ENCODE results near the gene KCTD6.

DNA sequence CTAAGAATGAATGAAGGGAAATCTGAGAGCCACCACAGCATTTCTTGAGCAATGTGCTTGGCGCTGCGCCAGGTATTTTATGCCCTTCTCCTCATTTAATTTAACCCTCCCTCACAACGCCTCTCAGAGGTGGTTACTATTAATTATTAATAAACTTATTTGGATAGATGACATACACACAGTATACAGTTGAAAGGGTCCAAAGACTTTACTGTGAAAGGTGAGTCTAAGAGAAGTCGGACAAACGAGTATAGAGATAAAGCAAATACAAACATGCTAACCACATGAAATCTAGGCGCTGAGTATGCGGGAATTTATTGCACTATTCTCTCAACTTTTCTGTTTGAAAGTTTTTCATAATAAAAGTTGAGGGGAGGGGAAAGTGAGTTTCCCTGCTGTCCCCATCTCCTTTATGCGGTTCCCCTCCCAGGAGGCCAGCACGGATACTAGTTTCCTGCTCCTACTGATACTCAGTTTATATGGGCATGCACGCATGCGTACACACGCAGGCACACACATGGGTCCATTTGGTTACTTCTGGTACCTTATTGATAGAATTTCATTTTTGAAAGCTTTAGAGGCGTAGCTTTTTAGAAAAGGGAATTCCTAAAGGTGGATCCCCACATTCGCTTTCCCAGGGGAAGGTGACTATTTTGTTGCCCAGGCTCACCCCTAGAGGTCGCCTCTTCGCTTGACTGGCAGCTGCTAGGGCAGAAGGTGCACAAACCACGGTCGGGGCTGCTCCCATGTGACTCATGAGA, 28.5 kb upstream of the KCTD6 start:
- TF ChIP-seq, protein P1, sequence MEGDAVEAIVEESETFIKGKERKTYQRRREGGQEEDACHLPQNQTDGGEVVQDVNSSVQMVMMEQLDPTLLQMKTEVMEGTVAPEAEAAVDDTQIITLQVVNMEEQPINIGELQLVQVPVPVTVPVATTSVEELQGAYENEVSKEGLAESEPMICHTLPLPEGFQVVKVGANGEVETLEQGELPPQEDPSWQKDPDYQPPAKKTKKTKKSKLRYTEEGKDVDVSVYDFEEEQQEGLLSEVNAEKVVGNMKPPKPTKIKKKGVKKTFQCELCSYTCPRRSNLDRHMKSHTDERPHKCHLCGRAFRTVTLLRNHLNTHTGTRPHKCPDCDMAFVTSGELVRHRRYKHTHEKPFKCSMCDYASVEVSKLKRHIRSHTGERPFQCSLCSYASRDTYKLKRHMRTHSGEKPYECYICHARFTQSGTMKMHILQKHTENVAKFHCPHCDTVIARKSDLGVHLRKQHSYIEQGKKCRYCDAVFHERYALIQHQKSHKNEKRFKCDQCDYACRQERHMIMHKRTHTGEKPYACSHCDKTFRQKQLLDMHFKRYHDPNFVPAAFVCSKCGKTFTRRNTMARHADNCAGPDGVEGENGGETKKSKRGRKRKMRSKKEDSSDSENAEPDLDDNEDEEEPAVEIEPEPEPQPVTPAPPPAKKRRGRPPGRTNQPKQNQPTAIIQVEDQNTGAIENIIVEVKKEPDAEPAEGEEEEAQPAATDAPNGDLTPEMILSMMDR (IDR thresholded peaks at IDR 0.05), result peak; percentile 49 to 75 (median 66)
- no peak for TF ChIP-seq POLR2A (IDR thresholded peaks at IDR 0.05)

Data from gastroesophageal sphincter (tissue), 3 donors.